HCT116 (cell line): ENCODE data around the gene EXOSC5. TPM values are rescaled to one million over a fixed set of nuclear protein-coding genes. Genes with fewer than 3 reads are reported as not detected.
A peak's percentile ranks its signal among the peaks of the same experiment; 100 is the strongest.

Experiments
- ATAC-seq: fragments of 200-7000 bp; cut with Tn5 transposase; 2 replicates; pipeline ENCODE4 v1.9.1; 2020; ENCODE audit warnings: mild to moderate bottlenecking, moderate library complexity
- BruUV-seq: library from RNA; stranded (reverse); fragments of 400-500 nt; replicated peaks from 2 replicates; lab custom pipeline; 2021; lab: Mats Ljungman, UMichigan
- CTCF ChIA-PET: fragments of 300-600 bp; sonication (Branson Sonifier 250); formaldehyde crosslinking; loops from one replicate; lab custom pipeline; 2021; ENCODE audit warnings: antibody characterized with exemption; lab: Charles Lee
- POLR2A ChIA-PET: fragments of 300-600, 350-600 bp; sonication (Branson Sonifier 250); formaldehyde crosslinking; loops from one replicate; lab custom pipeline; 2021; ENCODE audit warnings: antibody characterized with exemption; lab: Charles Lee
- RAD21 ChIA-PET, 2 experiments: fragments of 300-600 bp; sonication (Branson Sonifier 250); formaldehyde crosslinking; loops; one replicate each; lab custom pipeline; 2023; ENCODE audit warnings: low total read pairs in 2 of 2; ENCODE audit not compliant: uncharacterized antibody in 2 of 2, unreplicated experiment in 2 of 2, low non-redundant PET in 1 of 2; lab: Charles Lee
- DNase-seq: peaks from one replicate; pipeline ENCODE4 v3.0.0-alpha.2; 2010; ENCODE audit warnings: low read depth, low spot score
- H2AFZ ChIP-seq: fragments of 200-600 bp; shearing (Covaris generic), sonication (generic); 2 replicates; pipeline ENCODE4 v1.6.1; 2017; ENCODE audit warnings: low read depth, mixed run types, mixed read lengths, antibody characterized with exemption, low read length; ENCODE audit not compliant: poor library complexity, severe bottlenecking
- H3K27ac ChIP-seq: 2 replicates; pipeline ENCODE4 v1.5.1; 2012; ENCODE audit warnings: low read depth, low read length
- H3K27me3 ChIP-seq: fragments of 200-600 bp; sonication (generic); 2 replicates; pipeline ENCODE4 v1.6.1; 2016; ENCODE audit warnings: mixed run types, low read length, mixed read lengths; ENCODE audit not compliant: insufficient read depth
- H3K36me3 ChIP-seq, 2 experiments: fragments of 200-500 bp in 1 of 2; fragments of 200-600 bp in 1 of 2; sonication (Bioruptor generic) in 1 of 2; sonication (generic) in 1 of 2; 2 replicates each; pipeline versions ENCODE4 v1.5.1 to v1.6.1; 2014 to 2016; ENCODE audit warnings: low read length in 2 of 2, inconsistent platforms in 1 of 2, mixed read lengths in 1 of 2, mixed run types in 1 of 2; ENCODE audit not compliant: insufficient read depth in 2 of 2, control insufficient read depth in 1 of 2
- H3K4me1 ChIP-seq, 2 experiments: fragments of 200-600 bp in 1 of 2; sonication (generic) in 1 of 2; 2 replicates each; pipeline versions ENCODE4 v1.5.1 to v1.6.1; 2012 to 2017; ENCODE audit warnings: low read length in 2 of 2, inconsistent platforms in 1 of 2, mild to moderate bottlenecking in 1 of 2, mixed read lengths in 1 of 2, mixed run types in 1 of 2, moderate library complexity in 1 of 2; ENCODE audit not compliant: insufficient read depth in 2 of 2, control insufficient read depth in 1 of 2
- H3K4me2 ChIP-seq: fragments of 200-600 bp; sonication (generic); 2 replicates; pipeline ENCODE4 v1.6.1; 2017; ENCODE audit warnings: mixed run types, low read length, mixed read lengths
- H3K4me3 ChIP-seq, 2 experiments: fragments of 200-600 bp in 1 of 2; sonication (generic) in 1 of 2; replicated peaks in 1 of 2; 2 replicates each; pipeline ENCODE4 v1.5.1; 2011 to 2016; ENCODE audit warnings: low read length in 2 of 2, control low read depth in 1 of 2, low read depth in 1 of 2, mild to moderate bottlenecking in 1 of 2, mixed read lengths in 1 of 2, mixed run types in 1 of 2
- H3K79me2 ChIP-seq: fragments of 200-600 bp; sonication (generic); 2 replicates; pipeline ENCODE4 v1.6.1; 2017; ENCODE audit warnings: mild to moderate bottlenecking, mixed run types, low read length, moderate library complexity, mixed read lengths; ENCODE audit not compliant: insufficient read depth
- H3K9ac ChIP-seq: fragments of 200-600 bp; sonication (generic); 2 replicates; pipeline ENCODE4 v1.6.1; 2016; ENCODE audit warnings: low read length, mixed read lengths
- H3K9me2 ChIP-seq: fragments of 200-600 bp; sonication (generic), shearing (Covaris generic); 2 replicates; pipeline ENCODE4 v1.6.1; 2017; ENCODE audit warnings: mixed run types, mild to moderate bottlenecking, moderate library complexity; ENCODE audit not compliant: insufficient read depth
- H3K9me3 ChIP-seq, 2 experiments: fragments of 200-500 bp in 1 of 2; fragments of 200-600 bp in 1 of 2; sonication (Bioruptor generic) in 1 of 2; sonication (generic) in 1 of 2; 2 replicates each; pipeline ENCODE4 v1.6.1; 2014 to 2017; ENCODE audit warnings: low read length in 2 of 2, mixed read lengths in 2 of 2, inconsistent platforms in 1 of 2, low read depth in 1 of 2, mild to moderate bottlenecking in 1 of 2, mixed run types in 1 of 2, moderate library complexity in 1 of 2; ENCODE audit not compliant: control insufficient read depth in 1 of 2, insufficient read depth in 1 of 2
- H4K20me1 ChIP-seq: fragments of 200-600 bp; sonication (generic), shearing (Covaris generic); 2 replicates; pipeline ENCODE4 v1.6.1; 2017; ENCODE audit warnings: mixed run types, mild to moderate bottlenecking, moderate library complexity; ENCODE audit not compliant: insufficient read depth
- ELF1 ChIP-seq: IDR thresholded peaks from 2 replicates; pipeline ENCODE4 v1.6.1; 2012; ENCODE audit warnings: low read depth, borderline replicate concordance
- intact Hi-C: fragments of 100-400 bp; cut with micrococcal nuclease; formaldehyde crosslinking; loops from 2 replicates; pipeline ENCODE4 v1.10.0; 2022
- total RNA-seq: library from RNA; stranded (reverse); gene quantifications from one replicate; pipeline ENCODE4 v1.2.1, GENCODE V29; 2021; ENCODE audit not compliant: unreplicated experiment

The EXOSC5 gene
- total RNA-seq, 1 experiment from 2014 or later, result 57.5 TPM

DNA sequence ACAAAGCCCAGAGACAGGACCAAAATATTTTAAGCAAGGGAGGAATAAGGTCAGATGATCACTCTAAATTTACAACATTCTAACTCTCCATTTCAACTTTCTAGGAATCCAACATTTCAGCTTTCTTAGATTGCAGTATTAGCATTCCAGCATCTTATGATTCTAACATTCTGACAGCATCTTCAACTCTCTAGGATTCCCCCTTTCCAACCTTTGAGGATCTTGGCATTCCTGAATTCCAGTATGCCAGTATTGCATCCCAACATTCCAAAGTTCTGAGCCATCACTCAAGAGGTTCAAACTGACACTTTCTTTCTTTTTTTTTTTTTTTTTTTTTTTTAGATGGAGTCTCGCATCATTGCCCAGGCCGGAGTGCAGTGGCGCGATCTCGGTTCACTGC lies 57.2 kb downstream of the EXOSC5 start:
- H3K4me1 ChIP-seq, result peaks cover 0 to 9% of the 10 kb centered on the region in 2 experiments; a peak in 1 of 4 replicates
- no peak for TF ChIP-seq ELF1
- TF ChIP-seq, all 23 proteins: peak for 0
- no peaks in the 10 kb centered on the region for H3K9me2 ChIP-seq
- BruUV-seq, result TSS peak; percentile 76
- no peak overlapping the region for H3K4me3 ChIP-seq
- no peak overlapping the region for H3K27ac ChIP-seq
- no peaks in the 10 kb centered on the region for H4K20me1 ChIP-seq
- H2AFZ ChIP-seq, result no peak overlapping the region
- no peak overlapping the region for H3K9ac ChIP-seq
- ATAC-seq (no peak), DNase-seq (no peak)
- POLR2A ChIA-PET, result no interaction called here
- no peak overlapping the region for H3K4me2 ChIP-seq
- RAD21 ChIA-PET, result no interaction called here
- H3K27me3 ChIP-seq, result no peaks in the 10 kb centered on the region
- H3K79me2 ChIP-seq, result no peaks in the 10 kb centered on the region
- CTCF ChIA-PET, result no interaction called here
- intact Hi-C loops, result no loop called here
- peaks cover 3 to 5% of the 10 kb centered on the region in 2 experiments; a peak in 3 of 4 replicates for H3K36me3 ChIP-seq
- no peaks in the 10 kb centered on the region for H3K9me3 ChIP-seq

Other genes with a start within 250 kb of the EXOSC5 start
- 17.6 TPM for gene CYP2S1, start 204.1 kb downstream of the EXOSC5 start, total RNA-seq
- gene AXL, start 178.1 kb downstream of the EXOSC5 start, total RNA-seq, result 47.4 TPM
- gene HNRNPUL1, start 133.0 kb downstream of the EXOSC5 start, total RNA-seq, result 201 TPM
- gene CCDC97, start 87.2 kb downstream of the EXOSC5 start, total RNA-seq, result 23.0 TPM
- 54.6 TPM for gene TGFB1, start 43.4 kb downstream of the EXOSC5 start, total RNA-seq
- gene B9D2, start 33.2 kb downstream of the EXOSC5 start, total RNA-seq, result 7.3 TPM
- gene TMEM91, start 20.8 kb downstream of the EXOSC5 start, total RNA-seq, result 4.4 TPM
- 17.7 TPM for gene BCKDHA, start 459 bp upstream of the EXOSC5 start, total RNA-seq
- not detected for gene B3GNT8, start 30.0 kb upstream of the EXOSC5 start, total RNA-seq
- 65.6 TPM for gene DMAC2, start 42.6 kb upstream of the EXOSC5 start, total RNA-seq
- not detected for gene ERICH4, start 45.8 kb upstream of the EXOSC5 start, total RNA-seq
- 0.25 TPM for gene CEACAM21, start 178.8 kb upstream of the EXOSC5 start, total RNA-seq
- not detected for gene CEACAM4, start 229.7 kb upstream of the EXOSC5 start, total RNA-seq